ENCODE results near the gene GALNT1.

DNA sequence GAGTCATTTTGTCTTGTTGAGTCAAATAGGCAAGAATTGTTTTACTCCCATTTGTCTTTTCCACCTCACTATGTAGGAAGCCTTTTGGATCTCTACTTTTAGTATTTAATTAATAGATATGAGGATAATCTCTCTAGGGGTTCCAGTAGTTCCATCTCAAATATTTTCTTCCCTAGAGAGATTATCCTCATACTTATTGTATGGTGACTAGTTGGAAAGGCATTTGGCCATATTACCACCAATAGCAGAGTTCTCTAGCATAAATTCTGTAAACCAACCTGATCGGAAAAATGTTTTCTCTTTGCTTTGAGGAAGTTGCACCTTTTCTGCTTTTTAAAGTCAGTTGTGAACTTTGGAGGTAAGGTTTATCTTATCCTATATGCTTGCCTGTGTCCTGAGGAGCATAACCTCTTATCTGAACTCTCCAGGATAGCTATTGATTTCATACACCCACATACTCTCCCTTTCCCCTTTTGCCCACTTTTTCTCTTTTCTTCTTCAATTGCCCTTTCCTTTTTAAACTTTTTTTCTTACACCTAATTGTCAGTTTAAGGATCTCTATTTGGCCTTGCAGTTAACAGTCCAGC is 100.8 kb downstream of the GALNT1 start:
- TF ChIP-seq, protein P1, sequence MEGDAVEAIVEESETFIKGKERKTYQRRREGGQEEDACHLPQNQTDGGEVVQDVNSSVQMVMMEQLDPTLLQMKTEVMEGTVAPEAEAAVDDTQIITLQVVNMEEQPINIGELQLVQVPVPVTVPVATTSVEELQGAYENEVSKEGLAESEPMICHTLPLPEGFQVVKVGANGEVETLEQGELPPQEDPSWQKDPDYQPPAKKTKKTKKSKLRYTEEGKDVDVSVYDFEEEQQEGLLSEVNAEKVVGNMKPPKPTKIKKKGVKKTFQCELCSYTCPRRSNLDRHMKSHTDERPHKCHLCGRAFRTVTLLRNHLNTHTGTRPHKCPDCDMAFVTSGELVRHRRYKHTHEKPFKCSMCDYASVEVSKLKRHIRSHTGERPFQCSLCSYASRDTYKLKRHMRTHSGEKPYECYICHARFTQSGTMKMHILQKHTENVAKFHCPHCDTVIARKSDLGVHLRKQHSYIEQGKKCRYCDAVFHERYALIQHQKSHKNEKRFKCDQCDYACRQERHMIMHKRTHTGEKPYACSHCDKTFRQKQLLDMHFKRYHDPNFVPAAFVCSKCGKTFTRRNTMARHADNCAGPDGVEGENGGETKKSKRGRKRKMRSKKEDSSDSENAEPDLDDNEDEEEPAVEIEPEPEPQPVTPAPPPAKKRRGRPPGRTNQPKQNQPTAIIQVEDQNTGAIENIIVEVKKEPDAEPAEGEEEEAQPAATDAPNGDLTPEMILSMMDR (IDR thresholded peaks at IDR 0.05 in 2 of 3, conservative IDR thresholded peaks at IDR 0.05 in 1 of 3; ENCODE audit: insufficient read depth in 2 of 3, low read depth in 1 of 3, low read length in 3 of 3) = no peak
- TF ChIP-seq EP300 (IDR thresholded peaks at IDR 0.05; ENCODE audit: low read length) (peak; percentile 89), FOXM1 (IDR thresholded peaks at IDR 0.05; ENCODE audit: low read depth) (peak; percentile 58), FOXM1 (CRISPR knock-in tag; IDR thresholded peaks at IDR 0.05; ENCODE audit: low read depth) (no peak), CREM (IDR thresholded peaks at IDR 0.05; ENCODE audit: low read depth) (no peak), MXI1 (IDR thresholded peaks at IDR 0.05; ENCODE audit: low read depth, low read length) (no peak), NBN (IDR thresholded peaks at IDR 0.05; ENCODE audit: low read depth) (no peak), CHD4 (IDR thresholded peaks at IDR 0.05; ENCODE audit: insufficient read depth, insufficient replicate concordance, low read depth, low read length, poor library complexity, severe bottlenecking) (no peak), MTA3 (IDR thresholded peaks at IDR 0.05; ENCODE audit: borderline replicate concordance) (no peak), POLR2A (conservative IDR thresholded peaks at IDR 0.05) (no peak), HDAC2 (IDR thresholded peaks at IDR 0.05) (peak; percentile 44; the same call in 1 of the 2 replicates), NFRKB (IDR thresholded peaks at IDR 0.05; ENCODE audit: low read depth) (no peak), NR1H2 (CRISPR knock-in tag; IDR thresholded peaks at IDR 0.05) (no peak), SIX5 (IDR thresholded peaks at IDR 0.05; ENCODE audit: borderline replicate concordance in 1 of 2, insufficient read depth in 1 of 2, low read depth in 1 of 2, low read length in 2 of 2) (no peak)
- TF ChIP-seq, protein P2, sequence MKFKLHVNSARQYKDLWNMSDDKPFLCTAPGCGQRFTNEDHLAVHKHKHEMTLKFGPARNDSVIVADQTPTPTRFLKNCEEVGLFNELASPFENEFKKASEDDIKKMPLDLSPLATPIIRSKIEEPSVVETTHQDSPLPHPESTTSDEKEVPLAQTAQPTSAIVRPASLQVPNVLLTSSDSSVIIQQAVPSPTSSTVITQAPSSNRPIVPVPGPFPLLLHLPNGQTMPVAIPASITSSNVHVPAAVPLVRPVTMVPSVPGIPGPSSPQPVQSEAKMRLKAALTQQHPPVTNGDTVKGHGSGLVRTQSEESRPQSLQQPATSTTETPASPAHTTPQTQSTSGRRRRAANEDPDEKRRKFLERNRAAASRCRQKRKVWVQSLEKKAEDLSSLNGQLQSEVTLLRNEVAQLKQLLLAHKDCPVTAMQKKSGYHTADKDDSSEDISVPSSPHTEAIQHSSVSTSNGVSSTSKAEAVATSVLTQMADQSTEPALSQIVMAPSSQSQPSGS (CRISPR knock-in tag; IDR thresholded peaks at IDR 0.05) = no peak

Data from K562 (cell line).